GM19328 (cell line): ENCODE data around the gene CFAP20DC.
"Not testable (repeated sequence)": the region's sequence is repeated elsewhere in the genome, so short reads cannot be mapped to it uniquely, and the experiment has no call there.

ENCODE experiments used
- ATAC-seq: cut with Tn5 transposase; IDR thresholded peaks from one replicate; pipeline ENCODE4 v1.9.1; 2021; ENCODE audit warnings: mild to moderate bottlenecking, moderate library complexity; ENCODE audit not compliant: unreplicated experiment

CFAP20DC gene

DNA sequence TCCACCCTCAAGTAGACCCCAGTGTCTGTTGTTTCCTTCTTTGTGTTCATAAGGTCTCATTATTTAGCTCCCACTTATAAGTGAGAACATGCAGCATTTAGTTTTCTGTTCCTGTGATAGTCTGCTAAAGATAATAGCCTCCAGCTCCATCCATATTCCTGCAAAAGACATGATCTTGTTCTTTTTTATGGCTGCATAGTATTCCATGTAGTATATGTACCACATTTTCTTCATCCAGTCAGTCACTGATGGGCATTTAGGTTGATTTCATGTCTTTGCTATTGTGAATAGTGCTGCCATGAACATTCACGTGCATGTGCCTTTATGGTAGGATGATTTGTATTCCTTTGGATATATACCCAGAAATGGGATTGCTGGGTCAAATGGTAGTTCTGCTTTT lies 82.0 kb downstream of the CFAP20DC start:
- ATAC-seq, result not testable (repeated sequence)

DNA sequence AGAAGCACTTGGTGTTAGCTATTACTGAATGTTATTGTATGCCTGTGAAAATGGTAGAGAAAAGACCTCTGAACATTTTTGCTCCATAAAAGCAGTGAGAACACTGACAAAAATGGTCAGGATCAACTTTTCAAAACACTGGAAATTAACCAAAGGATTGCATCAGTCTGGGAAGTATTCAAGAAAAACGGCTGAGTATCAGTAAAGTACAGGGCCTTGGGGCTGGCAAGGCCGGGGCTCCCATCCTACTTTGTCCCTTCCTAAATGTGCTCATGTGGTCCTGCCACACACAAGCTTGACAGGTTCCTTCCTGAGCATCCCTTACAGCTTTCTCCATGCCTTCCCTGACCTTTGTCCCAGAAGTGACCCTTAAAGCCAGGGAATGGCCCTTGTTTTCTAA lies 84.0 kb downstream of the CFAP20DC start:
- no peak for ATAC-seq

DNA sequence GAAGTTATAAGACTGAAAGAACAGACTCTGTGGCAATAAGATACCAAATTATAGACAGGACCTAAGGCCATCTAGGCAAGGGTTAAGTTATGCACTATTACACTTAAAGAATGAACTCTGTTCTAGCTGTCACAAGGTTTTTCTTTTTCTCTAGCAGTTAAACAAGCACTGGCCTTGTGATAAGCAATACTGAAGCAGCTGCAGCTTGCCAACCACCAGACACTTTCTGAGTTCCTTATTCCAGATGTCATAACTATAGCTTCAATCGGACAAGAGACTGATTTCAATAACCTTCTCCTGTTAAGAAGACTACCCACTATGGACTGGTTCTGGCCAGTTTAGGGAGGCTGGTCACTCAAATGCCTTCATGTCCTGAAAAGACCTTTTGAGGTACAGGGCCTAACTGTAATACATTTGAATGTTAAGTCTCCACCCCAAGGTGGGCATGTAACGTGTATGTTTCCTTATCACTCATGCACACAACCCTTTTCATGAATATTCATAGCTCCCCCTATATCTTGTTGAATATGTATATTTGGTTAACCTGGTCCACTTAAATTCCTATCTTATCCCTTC lies 85.8 kb downstream of the CFAP20DC start:
- no peak for ATAC-seq

DNA sequence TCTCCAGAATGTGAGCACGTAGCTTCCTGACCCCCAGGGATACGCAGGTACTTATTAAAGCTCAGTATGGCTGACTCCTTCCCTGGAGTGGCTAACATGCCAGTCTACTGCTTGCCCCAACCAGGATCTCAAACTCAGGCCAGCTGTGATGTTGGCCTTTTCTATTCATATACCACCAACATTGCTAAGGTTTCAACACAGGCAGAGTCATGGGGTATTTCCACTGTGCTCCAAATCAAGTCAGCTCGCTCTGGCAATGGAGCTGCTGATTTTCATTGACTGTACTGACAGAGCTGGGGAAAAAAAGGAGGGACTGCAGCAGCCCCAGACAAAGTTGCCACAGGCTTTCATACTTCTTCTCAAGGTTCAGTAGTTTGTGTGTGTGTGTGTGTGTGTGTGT lies 87.0 kb downstream of the CFAP20DC start:
- ATAC-seq, result no peak

DNA sequence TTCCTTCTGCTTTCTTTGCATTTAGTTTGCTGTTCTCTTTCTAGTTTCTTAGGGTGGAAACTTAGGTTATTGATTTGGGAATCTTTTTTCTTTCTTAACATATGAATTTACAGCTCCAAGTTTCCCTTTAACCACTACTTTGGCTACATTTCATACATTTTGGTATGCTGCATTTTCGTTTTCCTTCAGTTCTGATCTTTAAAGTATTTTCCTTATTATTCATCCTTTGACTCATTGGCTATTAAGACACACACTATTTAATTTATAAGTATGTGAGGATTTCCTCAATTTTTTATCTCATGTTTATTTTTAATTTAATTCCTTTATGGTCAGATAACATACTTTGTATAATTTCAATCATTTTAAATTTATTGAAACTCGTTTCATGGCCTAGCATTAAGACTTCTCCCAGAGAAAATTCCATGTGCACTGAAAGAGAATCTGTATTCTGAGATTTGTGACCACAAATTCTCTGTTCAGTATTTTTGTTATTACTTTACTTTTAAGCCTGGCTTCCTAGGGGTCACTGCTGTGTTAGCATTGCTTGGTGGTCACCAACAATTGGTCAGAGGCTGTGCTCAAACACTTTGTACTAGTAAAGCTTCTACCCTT lies 87.7 kb downstream of the CFAP20DC start:
- no peak for ATAC-seq

DNA sequence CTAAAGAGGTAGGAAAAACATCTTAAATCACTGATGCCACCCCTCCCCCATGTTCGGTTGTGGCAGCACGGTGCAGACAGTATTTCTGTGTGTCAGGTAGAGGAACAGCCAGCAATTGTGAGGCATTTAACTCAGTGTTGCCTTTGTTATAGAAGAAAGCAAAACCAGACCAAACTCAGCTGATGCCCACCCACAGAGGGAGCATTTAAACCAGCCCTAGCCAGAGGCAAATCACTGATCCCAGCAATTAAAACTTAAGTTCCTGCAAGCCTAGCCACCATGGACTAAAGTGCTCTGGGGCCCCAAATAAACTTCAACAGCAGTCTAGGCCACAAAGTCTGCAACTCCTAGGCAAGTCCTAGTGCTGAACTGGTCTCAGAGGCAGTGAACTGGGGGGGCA lies 94.5 kb downstream of the CFAP20DC start:
- no peak for ATAC-seq

DNA sequence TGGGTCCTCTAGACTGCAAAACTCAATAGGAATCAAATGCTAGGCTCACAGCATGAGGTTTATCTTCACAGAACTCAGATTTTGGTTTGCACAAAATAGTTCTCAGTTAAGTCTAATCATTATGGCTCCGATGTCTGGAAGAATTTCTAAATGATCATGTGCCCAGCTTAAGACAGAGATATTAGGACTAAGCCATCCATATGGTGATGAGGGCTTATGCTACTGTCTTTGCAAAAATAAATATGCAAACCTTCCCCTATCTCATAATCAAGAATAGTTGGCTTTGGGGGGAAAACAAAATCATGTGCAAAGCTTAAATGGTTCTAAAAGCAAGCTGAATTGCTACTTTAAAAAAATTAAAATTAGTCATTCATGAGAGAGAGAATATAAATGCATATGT lies 96.5 kb downstream of the CFAP20DC start:
- no peak for ATAC-seq

DNA sequence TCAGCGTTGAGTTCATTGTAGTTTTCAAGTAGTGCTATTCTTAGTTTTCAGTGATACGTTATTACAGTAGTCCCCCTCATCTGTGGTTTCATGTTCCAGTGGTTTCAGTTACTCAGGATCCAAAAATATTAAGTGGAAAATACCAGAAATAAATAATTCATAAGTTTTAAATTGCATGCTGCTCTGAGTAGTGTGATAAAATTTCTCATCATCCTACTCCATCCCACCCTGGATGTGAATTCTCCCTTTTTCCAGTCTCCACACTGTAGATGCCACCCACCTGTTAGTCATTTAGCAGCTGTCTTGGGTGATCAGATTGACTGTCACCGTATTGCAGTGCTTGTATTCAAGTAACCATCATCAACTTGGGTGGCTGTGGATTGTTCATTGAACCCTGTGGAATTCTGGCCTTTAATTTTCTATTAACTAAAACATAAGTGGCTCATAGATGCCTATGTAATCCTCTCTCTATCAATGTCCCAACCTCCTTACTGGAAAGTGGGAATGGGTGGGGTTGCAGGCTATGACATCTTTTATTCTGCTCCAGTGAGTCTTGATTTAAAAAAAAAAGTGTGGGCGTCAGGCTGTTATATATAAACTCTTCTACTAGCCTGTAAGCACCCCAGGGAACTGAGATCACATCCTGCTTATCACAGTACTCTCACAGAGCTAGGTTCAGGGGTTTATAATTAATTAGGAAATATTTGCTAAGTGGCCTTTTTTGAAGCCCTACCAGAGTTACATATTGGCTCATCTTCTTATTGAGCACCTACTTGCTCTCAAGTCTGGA lies 97.5 kb downstream of the CFAP20DC start:
- ATAC-seq, result peak; percentile 66

DNA sequence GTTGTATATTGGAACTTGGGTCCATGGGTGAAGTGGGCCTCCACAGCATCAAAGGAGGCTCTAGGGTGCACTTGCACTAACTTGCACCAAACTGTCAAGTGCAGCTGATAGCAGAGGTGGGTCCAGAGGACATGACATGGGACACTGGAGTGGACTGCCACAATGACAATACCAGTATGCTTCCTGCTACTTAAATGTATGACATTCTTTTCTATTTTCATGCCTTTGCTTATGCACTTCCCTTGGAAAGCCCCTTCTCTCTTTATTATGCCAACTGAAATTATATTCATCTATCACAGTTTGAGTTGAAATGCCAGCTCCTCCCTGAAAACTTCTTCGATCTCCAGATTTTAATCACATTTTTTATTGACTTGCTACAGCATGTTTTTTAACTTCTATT lies 101.8 kb downstream of the CFAP20DC start:
- ATAC-seq, result no peak

DNA sequence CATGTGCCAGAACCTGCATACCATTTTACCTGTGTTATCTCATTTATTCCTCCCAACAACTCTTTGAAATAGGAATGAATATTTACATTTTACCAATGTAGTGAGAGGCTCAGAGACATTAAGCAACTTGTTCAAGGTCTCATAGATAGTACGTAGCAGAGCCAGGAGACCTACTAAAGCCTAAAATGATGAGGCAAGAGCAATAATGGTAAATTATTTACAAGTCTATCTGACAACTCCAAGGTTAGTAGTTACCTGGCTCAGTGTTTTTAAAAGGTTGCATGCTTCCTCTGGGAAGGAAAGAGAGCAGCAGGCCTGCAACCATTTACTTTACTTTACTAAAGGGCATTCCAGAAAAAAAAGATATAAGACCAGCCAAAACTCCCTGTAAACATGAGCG lies 103.0 kb downstream of the CFAP20DC start:
- no peak for ATAC-seq

DNA sequence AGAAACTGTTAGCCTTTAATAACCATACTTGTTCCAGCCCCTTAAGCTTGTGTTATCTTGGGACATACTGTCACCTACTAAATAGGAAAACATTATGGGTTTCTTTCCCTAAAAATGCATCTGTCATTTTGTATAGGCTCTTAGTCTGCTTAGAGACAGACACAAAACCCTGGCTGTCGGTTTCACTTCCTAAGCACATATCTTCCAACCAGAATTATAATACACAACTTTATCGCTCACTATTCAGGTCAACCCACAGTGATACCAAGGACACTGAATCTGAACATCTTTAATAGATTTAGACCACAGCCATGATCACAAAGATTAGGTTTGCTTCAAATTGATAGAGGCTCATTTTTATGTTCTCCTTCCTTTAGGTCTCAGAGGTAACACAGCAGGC lies 111.8 kb downstream of the CFAP20DC start:
- ATAC-seq, result no peak

DNA sequence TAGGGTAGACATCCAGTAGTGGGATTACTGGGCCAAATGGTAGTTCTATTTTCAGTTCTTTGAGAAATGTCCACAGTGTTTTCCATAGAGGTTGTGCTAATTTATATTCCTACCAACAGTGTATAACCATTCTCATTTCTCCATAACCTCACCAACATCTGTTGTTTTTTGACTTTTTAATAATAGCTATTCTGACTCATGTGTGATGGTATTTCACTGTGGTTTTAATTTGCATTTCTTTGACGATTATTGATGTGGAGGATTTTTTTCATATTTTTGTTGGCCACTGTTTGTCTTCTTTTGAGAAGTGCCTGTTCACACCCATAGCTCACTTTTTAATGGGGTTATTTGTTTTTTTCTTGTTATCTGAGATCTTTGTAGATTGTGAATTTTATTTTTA lies 125.2 kb downstream of the CFAP20DC start:
- ATAC-seq, result no peak

DNA sequence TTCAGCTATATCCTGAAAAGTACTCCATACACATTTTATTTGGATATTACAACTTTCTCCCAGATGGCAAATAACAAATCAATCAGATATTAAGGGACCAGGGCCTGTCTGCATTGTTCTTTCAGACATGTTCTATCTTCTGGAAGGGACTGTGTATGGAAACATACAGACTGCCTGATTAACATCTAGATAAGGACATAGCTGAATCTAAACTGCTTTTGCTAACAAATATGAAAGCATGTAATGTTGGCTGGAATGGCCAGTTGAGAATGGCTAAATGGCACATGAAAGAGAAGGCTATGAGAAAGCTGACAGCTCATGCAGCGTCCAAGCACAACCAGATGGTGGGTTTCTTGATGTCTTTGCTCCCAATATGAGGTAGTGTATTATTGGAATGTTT lies 149.4 kb downstream of the CFAP20DC start:
- no peak for ATAC-seq

DNA sequence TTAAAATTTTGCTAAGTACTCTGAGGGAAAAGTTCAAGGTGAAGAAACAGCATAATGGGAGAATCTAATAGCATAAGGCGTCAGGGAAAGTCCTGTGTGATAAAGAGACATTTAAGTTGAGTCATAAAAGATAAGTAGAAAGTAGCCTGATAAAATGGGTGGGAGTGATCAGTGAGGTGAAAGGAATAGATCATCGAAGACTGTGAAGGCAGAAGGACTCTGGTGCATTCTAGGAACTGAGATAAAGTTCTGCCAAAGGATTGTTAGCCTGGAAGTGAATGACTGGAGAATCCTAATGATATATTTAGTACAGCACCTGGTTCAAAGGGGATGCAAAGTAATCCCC lies 149.9 kb downstream of the CFAP20DC start:
- ATAC-seq, result no peak

DNA sequence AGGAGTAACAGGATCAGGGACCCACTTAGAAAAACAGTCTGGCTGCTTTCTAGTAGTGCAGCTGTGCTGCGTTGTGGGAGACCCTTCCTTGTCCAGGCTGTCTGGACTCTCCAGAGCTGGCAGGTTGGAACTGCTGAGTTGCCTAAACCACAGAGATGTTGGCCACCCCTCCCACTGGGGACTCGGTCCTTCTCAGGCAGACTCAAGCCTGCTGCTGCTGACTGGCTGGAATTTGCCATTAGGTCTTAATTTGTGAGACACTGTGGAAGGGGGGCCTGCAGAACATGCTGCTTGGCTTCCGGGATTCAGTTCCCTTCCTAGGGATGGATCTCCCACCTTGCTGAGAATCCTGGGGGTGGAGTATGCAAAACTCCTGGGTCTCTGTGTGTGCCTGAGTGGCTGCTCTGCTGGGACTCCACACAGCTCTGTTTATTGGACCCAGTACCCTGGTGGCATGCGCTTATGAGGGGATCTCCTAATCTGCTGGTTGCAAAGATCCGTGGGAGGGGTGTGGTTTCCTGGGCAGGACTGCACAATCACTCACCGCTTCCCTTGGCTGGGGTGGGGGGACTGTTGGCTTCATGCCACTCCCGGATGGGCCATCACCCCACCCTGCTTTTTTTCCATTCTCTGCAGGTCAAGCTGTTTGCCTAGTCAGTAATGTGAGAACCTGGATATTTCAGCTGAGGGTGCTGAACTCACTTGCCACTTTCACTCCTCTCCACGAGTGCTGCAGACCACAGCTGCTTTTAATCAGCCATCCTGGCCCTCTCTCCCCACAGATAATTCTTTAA lies 150.5 kb downstream of the CFAP20DC start:
- peak; percentile 88 for ATAC-seq

DNA sequence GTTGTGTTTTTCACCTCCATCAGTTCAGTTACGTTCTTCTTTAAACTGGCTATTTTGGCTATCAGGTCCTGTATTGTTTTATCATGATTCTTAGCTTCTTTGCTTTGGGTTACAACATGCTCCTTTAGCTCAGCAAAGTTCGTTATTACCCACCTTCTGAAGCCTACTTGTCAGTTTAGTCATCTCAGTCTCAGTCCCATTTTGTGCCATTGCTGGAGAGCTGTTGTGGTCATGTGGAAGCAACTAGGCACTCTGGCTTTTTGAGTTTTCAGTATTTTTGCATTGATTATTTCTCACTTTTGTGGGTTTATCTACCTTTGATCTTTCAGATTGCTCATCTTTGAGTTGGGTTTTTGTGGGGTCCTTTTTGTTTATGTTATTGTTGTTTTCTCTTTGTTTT lies 151.3 kb downstream of the CFAP20DC start:
- no peak for ATAC-seq

DNA sequence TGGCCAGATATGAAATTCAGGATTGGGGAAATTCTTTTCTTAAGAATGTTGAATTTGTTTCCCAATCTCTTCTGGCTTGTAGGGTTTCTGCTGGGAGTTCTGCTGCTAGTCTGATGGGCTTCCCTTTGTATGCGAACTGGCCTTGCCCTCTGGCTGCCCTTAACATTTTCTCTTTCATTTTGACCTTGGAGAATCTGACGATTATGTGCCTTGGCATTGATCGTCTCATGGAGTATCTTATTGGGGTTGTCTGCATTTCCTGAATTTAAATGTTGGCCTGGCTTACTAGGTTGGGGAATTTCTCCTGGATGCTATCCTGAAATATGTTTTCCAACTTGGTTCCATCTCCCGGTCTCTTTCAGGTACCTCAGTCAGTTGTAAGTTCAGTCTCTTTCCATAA lies 152.2 kb downstream of the CFAP20DC start:
- no peak for ATAC-seq

DNA sequence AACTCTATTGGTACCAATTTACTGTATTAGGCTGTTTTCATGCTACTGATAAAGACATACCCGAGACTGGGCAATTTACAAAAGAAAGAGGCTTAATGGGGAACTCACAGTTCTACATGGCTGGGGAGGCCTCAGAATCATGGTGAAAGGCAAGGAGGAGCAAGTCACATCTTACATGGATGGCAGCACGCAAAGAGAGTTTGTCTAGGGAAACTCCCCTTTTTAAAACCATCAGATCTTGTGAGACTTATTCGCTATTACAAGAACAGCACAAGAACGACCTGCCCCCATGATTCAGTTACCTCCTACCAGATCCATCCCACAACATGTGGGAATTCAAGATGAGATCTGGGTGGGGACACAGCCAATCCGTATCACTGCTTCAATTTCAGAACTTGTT lies 154.1 kb downstream of the CFAP20DC start:
- ATAC-seq, result not testable (repeated sequence)

DNA sequence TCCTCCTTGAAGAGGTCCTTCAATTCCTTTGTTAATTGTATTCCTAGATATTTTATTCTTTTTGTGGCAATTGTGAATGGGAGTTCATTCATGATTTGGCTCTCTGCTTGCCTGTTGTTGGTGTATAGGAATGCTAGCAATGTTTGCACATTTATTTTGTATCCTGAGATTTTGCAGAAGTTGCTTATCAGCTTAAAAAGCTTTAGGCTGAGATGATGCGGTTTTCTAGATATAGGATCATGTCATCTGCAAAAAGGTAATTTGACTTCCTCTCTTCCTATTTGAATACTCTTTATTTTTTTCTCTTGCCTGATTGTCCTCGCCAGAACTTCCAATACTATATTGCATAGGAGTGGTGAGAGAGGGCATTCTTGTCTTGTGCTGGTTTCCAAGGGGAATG lies 157.3 kb downstream of the CFAP20DC start:
- ATAC-seq, result not testable (repeated sequence)

DNA sequence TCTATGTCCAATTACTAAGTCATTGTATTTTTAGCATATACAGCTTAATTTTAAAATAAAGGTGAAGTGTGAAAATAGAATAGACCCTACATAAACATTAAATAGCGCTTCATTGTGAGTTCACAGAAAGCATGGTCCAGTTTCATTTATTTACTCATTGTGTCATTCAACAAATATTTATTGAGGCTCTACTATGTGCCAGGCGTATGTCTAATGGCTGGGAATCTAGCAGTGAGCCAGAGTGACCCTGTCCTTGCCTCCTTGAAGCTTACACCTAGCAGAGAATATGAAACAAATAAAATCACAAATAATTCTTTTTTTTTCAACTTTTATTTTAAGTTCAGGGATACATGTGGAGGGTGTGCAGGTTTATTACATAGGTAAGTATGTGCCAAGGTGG lies 161.7 kb downstream of the CFAP20DC start:
- no peak for ATAC-seq

DNA sequence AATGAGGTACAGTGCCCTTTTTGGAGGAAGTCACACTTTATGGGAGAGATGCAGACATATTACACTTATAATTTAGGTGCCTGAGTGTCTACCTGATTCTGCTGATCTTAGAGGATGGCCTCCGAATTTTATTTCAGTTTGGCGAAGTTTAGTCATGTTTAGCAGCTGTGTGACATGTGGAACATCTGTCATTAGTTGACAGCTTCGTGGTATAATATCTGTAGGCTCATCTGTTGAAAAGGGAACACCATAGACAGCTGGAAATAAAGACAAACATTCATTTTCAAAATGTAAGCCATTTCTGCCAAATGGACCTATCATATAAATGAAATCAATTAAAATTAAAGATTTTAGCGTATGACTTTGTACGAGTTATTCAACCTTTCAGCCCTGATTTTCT lies 165.4 kb downstream of the CFAP20DC start:
- no peak for ATAC-seq

DNA sequence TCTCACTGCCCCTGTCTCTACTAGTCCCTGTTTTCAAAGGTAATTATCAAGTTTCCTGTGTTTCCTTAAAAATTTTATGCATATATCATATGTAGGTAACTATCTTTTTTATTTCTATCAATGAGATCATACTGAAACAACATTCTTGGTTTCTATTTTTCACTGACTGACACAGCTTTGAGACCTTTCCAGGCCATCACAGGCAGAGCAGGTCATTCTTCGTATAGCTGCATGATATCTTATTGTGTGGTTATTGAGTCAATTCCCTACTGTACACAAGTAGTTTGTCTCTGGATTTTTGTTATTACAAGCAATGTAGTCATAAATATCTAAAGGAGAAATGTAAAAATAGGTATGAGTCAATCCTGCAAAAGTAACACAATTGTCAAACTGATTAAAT lies 169.6 kb downstream of the CFAP20DC start:
- ATAC-seq, result no peak
